Measurements from ENCODE around the gene RCE1.

Gene RCE1

DNA sequence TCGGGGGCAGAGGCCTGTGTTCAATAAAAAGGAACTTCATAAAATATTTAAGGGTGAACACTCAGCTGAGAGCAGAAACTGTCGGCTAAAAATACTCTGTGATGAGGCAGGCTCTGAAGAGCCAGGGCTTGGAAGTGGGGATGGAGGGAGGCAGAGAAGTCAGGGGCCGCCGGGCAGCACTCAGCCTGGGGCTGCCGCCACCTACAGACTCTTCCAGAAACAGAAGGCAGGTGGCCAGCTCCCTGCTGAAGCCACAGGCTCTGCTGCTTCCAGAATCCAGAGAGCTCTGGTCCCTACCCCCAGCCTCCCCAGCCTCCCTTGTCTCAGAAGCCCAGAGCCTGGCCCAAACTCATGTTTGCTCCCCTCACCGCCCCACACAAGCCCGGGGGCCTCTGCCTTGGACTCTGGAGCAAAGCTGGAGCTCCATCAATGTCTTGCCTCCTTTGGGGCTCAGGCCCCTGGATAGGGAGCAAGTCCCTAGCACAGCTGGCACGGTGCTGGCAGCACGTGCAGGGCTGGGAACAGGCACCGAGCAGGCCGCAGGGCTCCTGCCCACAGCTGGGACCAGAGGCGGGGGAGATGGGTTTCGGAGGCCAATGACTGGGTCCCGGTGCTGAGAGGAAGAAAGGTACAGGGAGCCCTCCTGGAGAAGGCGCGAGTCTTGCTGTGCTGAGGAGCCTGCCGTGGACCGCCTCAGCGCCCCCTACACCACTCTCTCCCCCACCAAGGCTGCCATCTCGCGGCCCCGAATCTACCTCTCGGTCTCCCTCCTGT is 21.9 kb downstream of the RCE1 start:
- DNase-seq (ENCODE audit: low read depth, low spot score), result no peak
- no peak overlapping the region for H3K4me3 ChIP-seq (ENCODE audit: low read length)

DNA sequence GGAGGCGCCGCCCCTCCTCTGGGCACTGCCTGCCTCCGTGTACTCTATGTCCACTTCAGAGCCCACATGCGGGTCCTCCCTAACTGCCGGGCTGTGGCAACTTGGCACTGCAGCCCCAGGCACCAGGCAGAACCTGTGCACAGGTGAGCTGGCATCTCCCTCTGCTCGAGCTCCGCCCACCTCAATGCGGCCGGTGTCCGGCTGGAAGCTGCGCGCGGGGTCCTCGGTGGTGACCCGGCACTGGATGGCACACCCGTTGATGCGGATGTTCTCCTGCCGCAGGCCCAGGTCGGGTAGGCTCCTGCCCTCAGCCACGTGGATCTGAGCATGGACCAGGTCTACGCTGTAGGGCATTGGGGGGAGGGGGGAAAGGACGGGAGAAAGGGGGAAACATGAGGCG is 22.8 kb downstream of the RCE1 start:
- DNase-seq (ENCODE audit: low read depth, low spot score), result no peak
- H3K4me3 ChIP-seq (ENCODE audit: low read length), result no peak overlapping the region

DNA sequence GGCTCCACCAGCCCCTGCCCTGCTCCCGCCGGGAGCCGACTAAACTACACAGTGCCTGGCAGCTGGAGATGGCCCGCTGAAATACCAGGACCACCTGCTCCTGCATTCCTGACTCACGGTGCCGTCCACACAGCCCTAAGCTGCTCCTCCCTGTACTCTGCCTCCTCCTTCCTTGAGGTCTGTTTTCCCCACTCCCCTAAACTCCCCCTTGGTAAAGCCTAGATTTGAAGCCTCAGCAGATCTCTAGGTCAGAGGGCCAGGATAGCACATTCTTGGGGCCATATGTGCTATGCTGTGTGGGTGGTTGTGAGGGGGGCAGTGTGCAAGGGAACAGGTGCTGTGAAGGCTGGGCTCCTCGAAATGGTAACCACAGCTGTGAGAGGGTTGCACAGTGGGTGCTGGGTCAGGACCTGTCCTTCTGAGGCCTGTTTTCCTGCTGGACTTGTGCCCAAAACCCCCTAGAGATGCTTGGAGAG is 23.3 kb downstream of the RCE1 start:
- H3K4me3 ChIP-seq (ENCODE audit: low read length), result no peak overlapping the region
- DNase-seq (ENCODE audit: low read depth, low spot score), result no peak

DNA sequence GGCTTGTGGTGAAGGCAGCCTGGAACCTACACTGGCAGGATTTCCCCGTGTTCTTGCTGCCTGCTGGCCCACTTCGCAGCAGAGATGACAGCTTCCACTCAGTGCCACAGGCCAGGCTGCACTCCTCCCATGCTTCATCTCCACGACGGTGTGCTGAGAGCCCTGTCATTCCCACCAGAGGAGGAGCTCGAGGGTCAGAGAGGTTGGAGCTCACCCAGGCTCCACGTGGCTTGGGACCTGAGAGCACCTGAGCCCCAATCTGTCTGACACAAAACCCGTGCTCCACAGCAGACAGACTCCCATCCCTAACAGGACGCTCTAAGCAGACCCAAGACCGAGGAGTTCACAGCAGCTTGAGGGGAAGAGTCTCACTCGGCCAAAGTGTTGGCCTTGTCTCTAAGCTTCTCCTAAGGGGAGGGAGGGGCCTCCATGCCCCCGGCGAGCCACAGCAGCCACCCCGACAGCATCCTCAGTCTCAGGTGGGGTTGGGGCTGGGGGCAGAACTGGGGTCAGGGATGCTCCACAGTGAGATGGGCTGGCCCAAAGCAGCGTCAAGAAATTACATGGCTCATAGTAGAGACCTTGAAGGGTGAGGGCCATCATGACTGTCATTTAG is 24.3 kb downstream of the RCE1 start:
- DNase-seq (ENCODE audit: low read depth, low spot score), result no peak
- H3K4me3 ChIP-seq (ENCODE audit: low read length), result no peak overlapping the region

DNA sequence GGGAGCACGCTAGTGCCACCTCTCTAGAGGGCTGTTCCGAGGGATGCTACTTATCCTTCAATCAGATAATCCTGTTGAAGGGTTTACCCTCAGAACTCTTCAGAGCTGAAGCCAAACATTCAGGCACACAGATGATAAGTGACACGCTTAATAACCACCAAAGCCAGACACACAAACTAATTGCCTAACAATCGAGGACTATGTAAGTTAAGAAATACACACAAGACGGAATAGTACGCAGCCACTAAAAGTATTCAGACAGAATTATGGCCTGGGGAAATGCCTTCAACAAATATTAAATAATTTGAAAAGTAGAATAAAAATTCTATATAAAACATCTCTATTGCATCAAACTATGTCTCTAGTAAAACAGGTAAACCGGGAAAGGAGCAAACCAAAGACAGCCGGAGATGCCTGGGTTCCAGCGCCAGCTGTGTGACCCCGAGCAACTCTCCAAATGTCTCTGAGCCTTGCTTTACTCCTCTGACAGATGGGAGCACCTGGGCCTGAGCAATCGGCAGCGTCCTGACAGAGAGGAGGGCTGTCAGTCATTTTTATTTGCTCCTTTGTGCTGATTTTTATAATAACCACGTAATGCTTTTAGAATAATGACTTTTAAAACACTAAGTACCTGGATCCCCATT is 25.0 kb downstream of the RCE1 start:
- H3K4me3 ChIP-seq (ENCODE audit: low read length), result no peak overlapping the region
- no peak for DNase-seq (ENCODE audit: low read depth, low spot score)

DNA sequence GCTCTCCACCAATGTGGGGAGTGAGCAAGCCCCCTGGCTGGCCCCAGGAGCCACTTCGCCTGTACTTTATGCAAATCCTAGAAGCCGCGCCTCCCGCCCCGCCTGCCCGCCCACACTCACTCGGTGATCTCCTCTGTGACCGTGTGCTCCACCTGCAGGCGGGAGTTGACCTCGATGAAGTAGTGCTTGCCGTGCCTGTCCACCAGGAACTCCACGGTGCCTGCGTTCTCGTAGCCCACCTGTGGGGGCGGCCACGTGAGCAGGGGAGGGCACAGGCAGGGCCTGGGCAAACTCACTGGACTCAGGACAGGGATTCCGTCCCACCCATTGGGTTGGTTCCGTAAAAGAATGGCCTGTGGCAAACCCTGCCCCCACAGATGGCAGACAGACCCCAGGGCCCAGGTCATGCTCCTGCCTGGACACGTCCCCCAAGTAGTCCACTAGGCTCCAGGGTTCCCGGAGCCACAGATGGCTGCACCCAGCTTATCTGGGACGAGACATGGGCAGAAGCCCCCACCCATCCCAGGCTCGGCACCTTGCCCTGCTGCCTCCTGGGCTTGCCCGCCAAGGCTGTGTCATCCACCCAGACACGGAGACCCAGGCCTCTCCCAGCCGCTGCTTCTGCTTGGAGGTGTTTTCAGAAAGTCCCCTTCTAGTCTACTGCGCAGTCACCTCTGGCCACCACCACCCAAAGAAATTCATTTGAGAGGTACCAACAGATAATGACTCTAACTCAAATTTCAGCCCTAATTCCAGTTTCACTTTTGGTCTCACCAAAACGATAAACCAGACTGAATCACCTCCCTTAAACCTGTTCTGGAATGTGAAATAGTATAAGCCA is 25.7 kb downstream of the RCE1 start:
- no peak overlapping the region for H3K4me3 ChIP-seq (ENCODE audit: low read length)
- peak; percentile 63 for DNase-seq (ENCODE audit: low read depth, low spot score)

DNA sequence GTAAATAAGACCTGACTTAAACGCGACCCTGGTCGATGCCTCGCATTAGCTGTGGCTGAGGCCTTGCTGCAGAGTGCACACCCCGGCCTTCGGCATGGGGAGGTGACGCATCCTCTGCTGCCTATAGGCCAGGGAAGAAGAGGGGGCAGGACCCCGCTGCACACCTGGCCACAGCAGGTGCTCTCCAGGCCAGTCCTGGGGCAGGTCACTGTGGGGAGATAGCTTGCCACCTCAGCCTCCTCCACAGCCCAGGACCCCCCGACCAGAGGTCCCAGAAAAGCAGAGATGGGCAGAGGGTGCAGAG is 26.3 kb downstream of the RCE1 start:
- H3K4me3 ChIP-seq (ENCODE audit: low read length), result no peak overlapping the region
- DNase-seq (ENCODE audit: low read depth, low spot score), result no peak

DNA sequence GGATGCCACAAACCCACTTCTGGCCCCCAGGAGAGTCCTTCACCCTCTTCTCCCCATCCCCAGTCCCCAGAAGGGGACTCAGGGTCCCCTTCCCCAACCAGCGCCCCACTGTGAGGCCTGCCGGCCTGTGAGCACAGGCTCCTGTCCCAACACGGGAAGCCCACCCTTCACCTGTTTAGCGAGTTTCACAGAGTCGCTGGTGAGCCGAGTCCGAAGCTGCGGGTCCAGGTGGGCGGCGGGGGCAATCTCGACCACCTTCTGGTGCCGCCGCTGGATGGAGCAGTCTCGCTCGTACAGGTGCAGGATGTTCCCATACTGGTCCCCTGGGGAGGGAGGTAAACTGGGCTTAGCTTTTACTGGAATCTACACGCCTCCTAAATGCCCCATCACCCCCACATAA is 26.9 kb downstream of the RCE1 start:
- no peak for DNase-seq (ENCODE audit: low read depth, low spot score)
- no peak overlapping the region for H3K4me3 ChIP-seq (ENCODE audit: low read length)

DNA sequence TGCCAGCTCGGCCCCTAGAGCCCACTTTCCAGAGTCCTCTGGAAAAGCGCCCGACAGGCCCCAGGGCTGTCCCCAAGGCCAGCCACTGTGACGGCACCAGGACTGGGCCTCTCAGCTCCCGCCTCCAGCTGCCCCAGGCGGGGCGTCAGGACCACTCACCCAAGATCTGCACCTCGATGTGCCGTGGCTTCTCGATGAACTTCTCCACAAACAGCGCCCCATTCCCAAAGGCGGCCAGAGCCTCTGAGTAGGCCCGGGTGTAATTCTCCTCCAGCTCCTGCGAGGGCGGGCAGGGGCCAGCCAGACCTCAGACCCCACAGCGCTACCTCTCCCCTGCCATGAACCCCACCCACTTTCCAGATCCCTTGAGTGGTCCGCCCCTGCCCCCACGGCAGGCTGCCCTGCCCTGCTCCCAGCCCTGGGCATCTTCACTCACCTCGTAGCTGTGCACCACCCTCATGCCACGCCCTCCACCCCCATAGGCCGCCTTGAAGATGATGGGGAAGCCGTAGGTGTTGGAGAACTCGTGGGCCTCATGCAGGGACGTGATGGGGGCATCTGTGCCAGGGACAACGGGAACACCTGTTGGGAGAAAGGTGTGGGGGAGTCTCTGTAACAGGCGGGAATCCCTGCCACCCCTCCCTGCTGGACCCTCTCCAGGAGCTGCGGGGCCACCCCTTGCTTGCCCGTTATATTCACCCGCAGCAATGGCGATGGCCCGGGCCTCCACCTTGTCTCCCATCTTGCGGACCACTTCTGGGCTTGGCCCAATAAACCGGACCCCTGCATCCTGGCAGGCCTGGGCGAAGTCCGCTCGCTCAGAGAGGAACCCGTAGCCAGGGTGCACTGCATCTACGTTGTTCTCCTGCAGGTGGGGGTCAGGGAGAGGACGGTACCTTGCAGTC is 27.6 kb downstream of the RCE1 start:
- DNase-seq (ENCODE audit: low read depth, low spot score), result no peak
- no peak overlapping the region for H3K4me3 ChIP-seq (ENCODE audit: low read length)

DNA sequence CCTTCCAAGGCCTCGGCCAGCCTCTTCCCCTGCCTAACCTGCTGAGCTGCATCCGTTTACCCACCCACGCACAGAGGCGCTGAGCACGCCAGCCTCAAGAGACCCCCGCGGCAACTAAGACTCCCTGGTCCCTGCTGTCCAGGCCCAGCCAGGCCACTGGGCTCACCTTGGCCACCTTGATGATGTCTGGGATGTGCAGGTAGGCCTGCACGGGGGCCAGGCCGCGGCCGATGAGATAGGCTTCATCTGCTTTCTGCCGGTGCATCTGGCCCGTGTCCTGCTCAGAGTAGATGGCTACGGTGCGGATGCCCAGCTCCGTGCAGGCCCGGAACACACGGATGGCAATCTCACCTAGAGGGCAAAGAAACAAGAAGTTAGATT is 28.3 kb downstream of the RCE1 start:
- no peak overlapping the region for H3K4me3 ChIP-seq (ENCODE audit: low read length)
- no peak for DNase-seq (ENCODE audit: low read depth, low spot score)

DNA sequence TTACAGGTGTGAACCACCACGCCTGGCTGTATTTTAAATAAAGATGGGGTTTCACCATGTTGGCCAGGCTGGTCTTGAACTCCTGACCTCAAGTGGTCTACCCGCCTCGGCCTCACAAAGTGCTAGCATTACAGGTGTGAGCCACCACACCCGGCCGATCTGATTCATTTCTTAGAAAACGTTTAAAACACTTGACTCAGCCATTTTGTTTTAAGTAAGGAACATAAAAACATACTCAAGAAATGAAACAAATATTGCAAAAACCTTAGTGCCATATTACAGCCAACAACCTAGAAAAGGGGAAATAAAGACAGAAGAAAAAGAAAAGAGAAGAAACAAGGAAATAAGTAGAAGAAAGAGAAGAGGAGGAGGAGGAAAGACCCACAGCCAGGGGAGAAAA is 31.0 kb downstream of the RCE1 start:
- H3K4me3 ChIP-seq (ENCODE audit: low read length), result no peak overlapping the region
- DNase-seq (ENCODE audit: low read depth, low spot score), result no peak

DNA sequence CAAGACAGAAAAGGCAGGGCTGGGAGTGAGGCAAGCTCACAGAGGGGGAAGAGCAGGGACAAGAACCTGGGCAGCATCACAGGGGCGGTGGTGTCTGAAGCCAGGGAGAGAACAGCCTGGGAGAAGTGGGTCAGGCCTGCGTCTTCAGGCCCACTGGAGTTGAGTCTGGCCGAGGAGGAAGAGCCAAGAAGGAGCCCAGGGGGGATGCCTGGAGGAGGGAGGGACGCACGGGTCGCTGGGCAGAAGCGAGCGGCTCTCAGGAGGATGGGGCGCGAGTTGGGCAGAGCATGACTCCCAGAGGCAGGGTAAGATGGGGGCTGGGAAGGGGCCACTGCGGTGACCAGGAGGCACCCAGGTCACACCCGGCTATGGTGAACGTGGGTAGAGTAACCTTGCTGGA is 32.1 kb downstream of the RCE1 start:
- no peak for DNase-seq (ENCODE audit: low read depth, low spot score)
- no peak overlapping the region for H3K4me3 ChIP-seq (ENCODE audit: low read length)

DNA sequence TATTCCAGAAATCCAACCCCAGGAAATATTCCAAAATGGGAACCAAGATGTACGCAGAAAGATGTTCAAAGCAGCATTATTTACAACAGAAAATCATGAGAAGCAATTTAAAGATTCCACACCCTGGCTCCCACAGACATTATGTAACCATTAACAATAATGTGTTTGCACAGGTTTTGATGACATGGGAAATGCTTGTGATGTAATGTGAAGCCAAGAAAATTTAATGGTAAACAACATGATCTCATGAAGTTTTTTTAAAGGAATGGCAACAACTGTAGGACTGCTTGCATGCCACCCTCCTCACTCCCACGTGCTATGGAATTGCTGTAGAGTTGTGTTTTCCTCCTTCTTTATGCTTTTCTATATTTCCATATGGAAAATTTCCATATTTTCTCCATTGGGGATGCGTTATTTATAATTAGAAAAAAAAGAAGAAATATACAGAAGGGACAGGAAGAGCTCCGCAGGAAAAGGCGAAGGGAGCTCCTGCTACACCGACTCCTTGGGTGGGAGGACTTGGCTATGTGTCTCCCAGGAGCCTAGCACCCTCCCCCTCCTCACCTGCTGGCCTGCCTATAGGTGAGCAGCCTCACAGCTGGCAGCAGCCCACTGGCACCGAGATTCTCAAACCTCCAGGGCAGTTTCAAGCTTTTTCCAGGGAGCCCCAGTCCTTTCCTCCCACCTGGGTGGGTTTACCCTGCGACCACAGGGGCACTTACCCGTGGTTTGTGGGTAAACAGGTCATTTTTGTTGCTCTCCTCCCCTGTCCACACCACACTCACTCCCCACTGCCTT is 34.5 kb downstream of the RCE1 start:
- no peak for DNase-seq (ENCODE audit: low read depth, low spot score)
- H3K4me3 ChIP-seq (ENCODE audit: low read length), result no peak overlapping the region

DNA sequence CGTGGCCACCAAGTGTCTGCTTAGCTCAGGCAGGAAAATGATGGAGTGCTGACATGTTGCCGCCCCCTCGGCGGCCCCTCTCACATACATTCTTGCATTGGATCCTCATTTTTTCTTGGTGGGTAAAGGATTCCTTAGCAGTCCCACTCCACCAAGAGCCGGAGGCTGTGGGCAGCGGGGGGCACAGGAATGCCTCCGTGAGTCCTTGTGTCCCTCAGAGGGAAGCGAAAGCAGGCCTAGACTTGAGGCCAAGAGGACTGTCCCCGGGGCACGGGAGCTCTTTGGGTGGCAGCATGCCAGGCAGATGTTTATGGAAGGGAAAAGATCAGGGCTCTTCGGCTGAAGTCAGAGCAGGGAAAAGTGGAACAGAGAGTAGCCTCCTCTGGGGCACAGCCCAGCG is 35.2 kb downstream of the RCE1 start:
- no peak for DNase-seq (ENCODE audit: low read depth, low spot score)
- no peak overlapping the region for H3K4me3 ChIP-seq (ENCODE audit: low read length)

DNA sequence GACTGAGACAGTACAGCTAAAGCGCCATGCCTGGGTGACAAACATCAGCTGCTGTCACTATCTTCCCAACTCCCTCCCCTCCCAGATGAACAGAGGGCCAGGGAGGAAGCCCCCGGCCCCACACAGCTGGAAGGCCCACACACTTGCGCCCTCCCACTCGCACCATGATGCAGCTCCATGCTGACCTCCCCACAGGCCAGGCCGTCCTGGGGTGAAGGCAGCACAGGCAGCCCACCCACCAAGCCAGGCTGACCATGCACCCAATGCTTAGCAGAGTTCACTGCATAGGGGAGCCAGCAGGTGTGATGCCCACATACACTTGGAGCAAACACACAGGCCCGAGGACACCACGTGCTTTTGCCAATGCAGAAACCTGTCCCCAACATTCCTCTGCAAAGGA is 35.8 kb downstream of the RCE1 start:
- no peak for DNase-seq (ENCODE audit: low read depth, low spot score)
- no peak overlapping the region for H3K4me3 ChIP-seq (ENCODE audit: low read length)

DNA sequence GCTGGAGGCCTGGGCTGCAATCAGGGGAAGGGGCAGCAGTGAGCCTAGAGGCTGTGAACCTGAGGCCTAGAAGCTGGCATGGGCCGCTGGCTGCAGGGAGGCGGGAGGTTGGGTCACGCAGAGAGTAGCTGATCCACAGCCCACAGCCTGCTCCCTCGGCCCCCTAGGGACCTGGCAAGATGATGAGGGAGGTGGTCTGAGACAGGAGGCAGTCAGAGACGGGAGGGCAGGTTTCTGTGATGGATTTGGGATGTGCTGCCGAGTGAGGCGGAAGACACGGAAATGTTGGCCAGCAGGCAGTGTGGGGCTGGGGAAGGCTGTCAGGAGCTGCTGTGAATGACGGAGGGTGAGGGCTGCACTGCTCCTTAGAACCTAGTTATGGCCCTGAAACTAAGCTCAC is 36.3 kb downstream of the RCE1 start:
- DNase-seq (ENCODE audit: low read depth, low spot score), result no peak
- no peak overlapping the region for H3K4me3 ChIP-seq (ENCODE audit: low read length)

DNA sequence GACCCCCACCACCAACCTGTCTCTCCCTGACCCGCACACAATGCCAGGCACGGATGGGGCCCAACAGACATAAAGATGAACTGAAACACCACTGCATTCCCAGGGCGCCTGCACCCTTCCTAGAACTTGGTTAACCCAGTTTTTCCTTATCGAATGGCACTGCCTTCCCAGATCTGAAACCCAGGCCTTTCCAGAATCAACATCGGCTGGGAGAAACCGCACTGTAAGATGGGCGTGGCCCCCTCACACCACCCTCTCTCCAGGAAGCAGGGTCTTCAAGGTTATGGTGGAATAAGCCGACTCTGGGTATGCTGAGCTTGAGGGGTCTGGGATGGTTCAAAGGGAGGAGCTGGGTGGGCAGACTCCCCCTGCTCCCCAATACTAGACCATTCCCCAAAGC is 36.8 kb downstream of the RCE1 start:
- no peak overlapping the region for H3K4me3 ChIP-seq (ENCODE audit: low read length)
- no peak for DNase-seq (ENCODE audit: low read depth, low spot score)

Measured in Jurkat, Clone E6-1 (cell line).